GM21723 (cell line): ENCODE measurements around the gene KRTAP10-5.
"Not testable (repeated sequence)": the region's sequence is repeated elsewhere in the genome, so short reads cannot be mapped to it uniquely, and the experiment has no call there.

Experiments
- ATAC-seq: cut with Tn5 transposase; IDR thresholded peaks from one replicate; pipeline ENCODE4 v1.9.1; 2021; ENCODE audit warnings: mild to moderate bottlenecking, moderate library complexity; ENCODE audit not compliant: unreplicated experiment

KRTAP10-5 gene

GRCh38 chr21:44591801-44592130, 11.4 kb upstream of the KRTAP10-5 start:
- ATAC-seq, result not testable (repeated sequence)

GRCh38 chr21:44590897-44591800, 10.7 kb upstream of the KRTAP10-5 start:
- ATAC-seq, result not testable (repeated sequence)

- no peak for ATAC-seq
Observed at GRCh38 chr21:44590311-44590721, 9.9 kb upstream of the KRTAP10-5 start.

- no peak for ATAC-seq
Observed at GRCh38 chr21:44589586-44590305, 9.3 kb upstream of the KRTAP10-5 start.

DNA sequence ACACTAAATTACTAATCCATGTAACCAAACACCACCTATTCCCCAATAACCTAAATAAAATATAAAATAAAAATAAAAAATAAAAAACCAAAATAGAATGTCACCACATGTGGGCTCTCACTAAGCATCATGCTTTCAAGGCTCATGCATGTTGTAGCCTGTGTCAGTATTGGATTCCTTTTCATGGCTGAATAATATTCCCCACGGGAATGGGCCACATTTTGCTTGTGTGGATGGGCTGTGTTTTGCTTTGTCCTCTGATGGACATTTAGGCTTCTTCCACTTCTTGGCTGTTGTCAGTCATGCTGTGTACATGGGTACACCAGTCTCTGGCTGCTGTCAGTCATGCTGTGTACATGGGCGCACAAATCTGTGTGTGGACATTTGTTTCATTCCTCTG, 8.7 kb upstream of the KRTAP10-5 start:
- no peak for ATAC-seq

GRCh38 chr21:44585892-44586291, 5.5 kb upstream of the KRTAP10-5 start:
- ATAC-seq, result no peak

GRCh38 chr21:44583800-44584147, 3.4 kb upstream of the KRTAP10-5 start:
- no peak for ATAC-seq

GRCh38 chr21:44583089-44583799, 2.8 kb upstream of the KRTAP10-5 start:
- no peak for ATAC-seq

DNA sequence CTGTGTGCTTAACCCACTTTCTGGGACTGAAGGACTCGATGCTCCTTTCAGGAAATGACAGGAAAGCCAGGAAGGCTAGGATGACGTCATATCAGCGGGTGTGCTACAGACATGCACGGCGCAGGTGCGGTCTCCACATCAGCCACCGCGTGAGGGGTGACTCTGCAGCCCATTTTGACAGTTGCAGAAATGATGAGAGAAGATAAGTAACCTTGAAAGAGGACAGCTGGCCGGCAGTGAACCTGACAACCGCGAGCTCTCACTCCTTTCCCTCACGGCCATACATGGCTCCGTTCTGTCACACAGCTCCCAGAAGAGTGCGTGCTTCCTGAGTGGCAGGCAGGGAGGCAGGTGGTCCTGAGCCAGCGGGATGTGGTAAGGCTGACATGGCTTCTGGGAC, 1.7 kb upstream of the KRTAP10-5 start:
- no peak for ATAC-seq

GRCh38 chr21:44581158-44581557, 754 bp upstream of the KRTAP10-5 start:
- ATAC-seq, result no peak

DNA sequence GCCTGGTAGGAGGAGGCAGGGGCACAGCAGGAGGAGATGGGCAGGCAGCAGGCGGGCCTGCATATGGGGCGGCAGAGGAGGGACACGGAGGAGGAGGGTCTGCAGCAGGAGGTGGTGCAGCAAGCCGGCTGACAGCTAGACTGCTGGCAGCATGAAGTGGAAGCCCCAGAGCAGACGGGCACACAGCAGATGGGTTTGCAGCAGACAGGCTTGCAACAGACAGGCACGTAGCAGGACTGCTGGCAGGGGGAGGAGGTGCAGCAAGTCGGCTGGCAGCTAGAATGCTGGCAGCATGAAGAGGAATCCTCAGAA, 615 bp downstream of the KRTAP10-5 start:
- ATAC-seq, result no peak

DNA sequence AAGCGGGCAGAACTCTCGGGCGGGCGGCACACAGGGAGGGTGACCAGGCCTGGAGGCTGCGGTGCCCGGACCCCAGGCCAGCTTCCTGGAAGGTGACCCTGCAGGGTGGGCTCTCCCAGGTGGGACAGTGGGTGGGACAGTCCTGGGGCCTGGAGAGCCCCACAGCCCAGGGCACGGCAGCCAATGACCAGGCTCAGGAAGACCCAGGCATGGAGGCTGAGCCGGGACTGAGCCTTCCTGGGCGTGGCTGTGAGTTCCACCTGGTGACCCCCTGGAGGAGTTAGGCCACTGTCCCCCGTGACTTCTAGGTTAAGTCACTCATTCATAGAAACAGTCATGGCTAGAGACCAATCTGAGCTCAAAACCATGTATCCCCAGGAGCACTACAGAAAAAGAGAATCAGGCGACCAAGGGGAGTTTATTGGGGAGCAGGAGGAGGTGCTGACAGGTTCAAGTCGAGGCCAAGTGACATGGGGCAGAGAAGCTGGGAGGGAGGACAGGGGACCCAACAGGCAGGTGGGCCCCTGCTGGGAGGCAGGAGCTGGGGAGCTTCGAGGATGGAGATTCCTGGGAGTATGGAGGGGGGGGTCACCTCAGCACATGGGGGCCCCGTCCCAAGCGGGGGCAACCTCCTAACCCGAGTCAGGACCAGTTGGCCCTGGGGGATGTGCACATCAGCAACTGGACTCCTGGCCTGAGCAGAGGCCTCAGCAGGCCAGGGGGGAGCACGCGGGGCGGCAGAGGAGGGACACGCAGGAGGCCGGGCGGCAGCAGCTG, 1.2 kb downstream of the KRTAP10-5 start:
- no peak for ATAC-seq

GRCh38 chr21:44578371-44579055, 1.9 kb downstream of the KRTAP10-5 start:
- ATAC-seq, result no peak

GRCh38 chr21:44576025-44576420, 4.4 kb downstream of the KRTAP10-5 start:
- ATAC-seq, result no peak

GRCh38 chr21:44575307-44576024, 4.9 kb downstream of the KRTAP10-5 start:
- no peak for ATAC-seq

- ATAC-seq, result no peak
Observed at GRCh38 chr21:44574457-44575306, 5.7 kb downstream of the KRTAP10-5 start.

GRCh38 chr21:44573630-44574456, 6.6 kb downstream of the KRTAP10-5 start, which contains the start of gene KRTAP10-4:
Gene KRTAP10-4, plus strand, starts transcription at chr21:44573729. Its CDS starts 30 bp downstream, at chr21:44573759.
- not testable (repeated sequence) for ATAC-seq
